NCI-H128 (cell line): ENCODE data around the gene ATOX1.
"Not testable (repeated sequence)": the region's sequence is repeated elsewhere in the genome, so short reads cannot be mapped to it uniquely, and the experiment has no call there.

ENCODE experiments used
- DNase-seq: peaks from one replicate; lab custom pipeline; 2025; ENCODE audit not compliant: unreplicated experiment; lab: John Stamatoyannopoulos, UW

Gene ATOX1

GRCh38 chr5:151758430-151759241 lies at the start of gene ATOX1:
Gene ATOX1 (minus strand): TSS chr5:151758631. CDS start chr5:151758551, 80 bp downstream.
- DNase-seq: peak; percentile 61

GRCh38 chr5:151805414-151806223 lies 47.2 kb upstream of the ATOX1 start:
- DNase-seq: no peak

GRCh38 chr5:151800532-151800931 lies 42.1 kb upstream of the ATOX1 start:
- DNase-seq: no peak

GRCh38 chr5:151799407-151799806 lies 41.0 kb upstream of the ATOX1 start:
- DNase-seq: no peak

- no peak for DNase-seq
Measured at GRCh38 chr5:151798674-151799073, 40.2 kb upstream of the ATOX1 start.

- DNase-seq: no peak
Measured at GRCh38 chr5:151795426-151795825, 37.0 kb upstream of the ATOX1 start.

- no peak for DNase-seq
Measured at GRCh38 chr5:151793358-151793757, 34.9 kb upstream of the ATOX1 start.

- DNase-seq: no peak
Measured at GRCh38 chr5:151787817-151788216, 29.4 kb upstream of the ATOX1 start.

GRCh38 chr5:151786468-151786867 lies 28.0 kb upstream of the ATOX1 start:
- DNase-seq: no peak

GRCh38 chr5:151784141-151784540 lies 25.7 kb upstream of the ATOX1 start:
- DNase-seq: no peak

- DNase-seq: not testable (repeated sequence)
Measured at GRCh38 chr5:151783664-151784063, 25.2 kb upstream of the ATOX1 start.

GRCh38 chr5:151781201-151781600 lies 22.8 kb upstream of the ATOX1 start:
- DNase-seq: no peak

- DNase-seq: no peak
Measured at GRCh38 chr5:151780348-151780747, 21.9 kb upstream of the ATOX1 start.

GRCh38 chr5:151779531-151780125 lies 21.2 kb upstream of the ATOX1 start:
- no peak for DNase-seq

- DNase-seq: no peak
Measured at GRCh38 chr5:151775025-151775606, 16.7 kb upstream of the ATOX1 start.

- no peak for DNase-seq
Measured at GRCh38 chr5:151773951-151774350, 15.5 kb upstream of the ATOX1 start.

- DNase-seq: no peak
Measured at GRCh38 chr5:151772846-151773561, 14.6 kb upstream of the ATOX1 start.

GRCh38 chr5:151772029-151772845 lies 13.8 kb upstream of the ATOX1 start:
- no peak for DNase-seq

- peak; percentile 100 for DNase-seq
Measured at GRCh38 chr5:151771259-151772028, 13.0 kb upstream of the ATOX1 start, which contains the start of gene G3BP1. Gene G3BP1 (plus strand): TSS chr5:151771954. CDS start chr5:151786621, 14,667 bp downstream.
